OCI-LY1 (cell line): ENCODE data around the gene HCST.

Experiments used
- CTCF ChIP-seq: fragments of 200-600 bp; sonication (generic), shearing (Covaris generic); IDR thresholded peaks from 2 replicates; pipeline ENCODE4 v1.5.1; 2017; ENCODE audit warnings: mild to moderate bottlenecking, antibody characterized with exemption, low read length, moderate library complexity, mixed read lengths
- EZH2 ChIP-seq: fragments of 200-600 bp; sonication (generic), shearing (Covaris generic); IDR thresholded peaks from 2 replicates; pipeline ENCODE4 v1.8.0; 2017; ENCODE audit warnings: borderline replicate concordance, mixed run types, mild to moderate bottlenecking, antibody characterized with exemption, low read length, moderate library complexity, mixed read lengths

DNA sequence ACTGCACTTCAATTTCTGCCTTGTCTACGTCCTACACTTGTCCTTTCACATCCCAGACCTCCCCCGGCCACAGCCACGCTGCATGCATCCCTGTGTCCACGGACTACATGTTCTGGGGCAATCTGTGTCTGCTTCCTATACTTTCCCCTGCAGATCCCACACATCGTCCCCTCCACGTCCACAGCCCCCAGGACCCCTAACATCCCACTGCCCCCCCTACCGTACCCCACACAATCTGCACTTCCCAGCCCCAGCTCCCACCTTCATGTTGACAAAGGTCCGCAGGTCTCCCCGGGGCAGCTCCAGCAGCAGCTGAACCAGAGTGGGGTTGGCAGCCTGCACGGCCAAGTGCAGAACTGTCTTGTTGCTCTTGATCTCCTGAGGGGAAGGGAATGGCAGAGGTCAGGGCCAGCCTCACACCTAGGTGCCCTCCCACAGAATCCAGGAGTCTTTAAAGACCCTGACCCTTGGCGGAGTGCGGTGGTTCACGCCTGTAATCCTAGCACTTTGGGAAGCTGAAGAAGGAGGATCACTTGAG lies 12.1 kb upstream of the HCST start:
- no peak for TF ChIP-seq CTCF
- TF ChIP-seq EZH2 = no peak
